Fibroblast of skin of right biceps (primary cell): ENCODE measurements around the gene SERTAD1.
"Not testable (repeated sequence)": the region's sequence is repeated elsewhere in the genome, so short reads cannot be mapped to it uniquely, and the experiment has no call there.

ENCODE experiments used
- DNase-seq: peaks from one replicate; pipeline ENCODE4 v3.0.0-alpha.2; 2013

The SERTAD1 gene

GRCh38 chr19:40450664-40451063 is 24.9 kb upstream of the SERTAD1 start:
- DNase-seq = no peak

GRCh38 chr19:40449506-40449905 is 23.7 kb upstream of the SERTAD1 start:
- DNase-seq = no peak

GRCh38 chr19:40446263-40446784 is 20.5 kb upstream of the SERTAD1 start:
- no peak for DNase-seq

GRCh38 chr19:40445780-40446262 is 20.0 kb upstream of the SERTAD1 start:
- DNase-seq = peak; percentile 27

- no peak for DNase-seq
Measured at GRCh38 chr19:40444825-40445312, 19.1 kb upstream of the SERTAD1 start.

GRCh38 chr19:40444000-40444824 is 18.4 kb upstream of the SERTAD1 start, which contains the start of gene SERTAD3:
TSS of gene SERTAD3 (minus strand) at chr19:40444335. CDS start at chr19:40442080, 2,255 bp downstream.
- DNase-seq = peak; percentile 96

- DNase-seq = peak; percentile 100
Measured at GRCh38 chr19:40443131-40443999, 17.6 kb upstream of the SERTAD1 start.

GRCh38 chr19:40442328-40443130 is 16.7 kb upstream of the SERTAD1 start:
- no peak for DNase-seq

GRCh38 chr19:40441719-40442253 is 16.0 kb upstream of the SERTAD1 start:
- DNase-seq = no peak

- no peak for DNase-seq
Measured at GRCh38 chr19:40438284-40438683, 12.5 kb upstream of the SERTAD1 start.

GRCh38 chr19:40433391-40434216 is 7.8 kb upstream of the SERTAD1 start:
- peak; percentile 94 for DNase-seq

GRCh38 chr19:40432760-40433159 is 7.0 kb upstream of the SERTAD1 start:
- not testable (repeated sequence) for DNase-seq

GRCh38 chr19:40431698-40432097 is 5.9 kb upstream of the SERTAD1 start:
- no peak for DNase-seq

- not testable (repeated sequence) for DNase-seq
Measured at GRCh38 chr19:40430242-40430641, 4.5 kb upstream of the SERTAD1 start.

GRCh38 chr19:40428197-40428596 is 2.4 kb upstream of the SERTAD1 start:
- DNase-seq = not testable (repeated sequence)

GRCh38 chr19:40424637-40425449 is 949 bp downstream of the SERTAD1 start:
- DNase-seq = peak; percentile 37

GRCh38 chr19:40423938-40424337 is 1.9 kb downstream of the SERTAD1 start:
- DNase-seq = no peak

- no peak for DNase-seq
Measured at GRCh38 chr19:40422748-40423566, 2.8 kb downstream of the SERTAD1 start.
